ENCODE data around the gene STMN3. TPM values are rescaled to one million over a fixed set of nuclear protein-coding genes. Genes with fewer than 3 reads are reported as not detected.

Gene STMN3
- total and polyA plus RNA-seq, 4 donors, result 13.6 to 20.9 (median 17.0) TPM

DNA sequence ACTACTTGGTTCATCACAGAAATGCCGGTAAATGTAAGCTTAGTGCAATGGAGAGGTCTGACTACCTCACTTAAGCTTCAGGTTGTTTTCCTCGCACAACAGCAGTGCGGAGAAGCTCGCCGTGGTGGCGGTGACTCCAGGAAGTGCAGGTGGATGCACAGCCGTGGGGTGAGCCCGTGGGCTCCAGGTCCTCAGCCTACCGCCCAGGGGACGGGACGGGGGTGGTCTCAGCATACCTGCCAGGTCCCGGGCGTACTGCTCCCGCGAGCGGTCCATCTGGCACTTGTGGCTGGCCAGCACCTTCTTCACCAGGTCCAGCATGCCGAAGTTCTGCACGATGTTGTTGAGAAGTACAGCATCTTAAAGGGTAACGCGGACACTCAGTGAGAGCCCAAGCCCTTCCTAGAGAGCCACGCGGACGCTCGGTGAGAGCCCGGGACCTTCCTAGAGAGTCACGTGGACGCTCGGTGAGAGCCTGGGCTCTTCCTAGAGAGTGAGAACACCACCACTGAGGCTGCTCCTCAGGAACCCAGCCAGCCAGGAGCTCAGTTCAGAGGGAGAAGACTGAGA lies 61.4 kb downstream of the STMN3 start:
- DNase-seq (no peak), ATAC-seq (ENCODE audit: insufficient read depth, low FRiP score) (no peak)
- WGBS, 2 donors, result 95 to 96% methylated on average over 28 of the region's 28 CpGs
- H3K27me3 ChIP-seq (ENCODE audit: control insufficient read depth in 3 of 3, insufficient read depth in 3 of 3, low read length in 2 of 3), result no peaks in the 10 kb centered on the region
- TF ChIP-seq CTCF (IDR thresholded peaks at IDR 0.05; ENCODE audit: control extremely low read depth, extremely low read depth), result no peak
- no peak overlapping the region for H3K27ac ChIP-seq (ENCODE audit: low read depth in 1 of 2, low read length in 1 of 2)
- H3K4me1 ChIP-seq (ENCODE audit: control insufficient read depth in 5 of 5, insufficient read depth in 5 of 5, low read length in 5 of 5), result no peaks in the 10 kb centered on the region
- no peak overlapping the region for H3K9ac ChIP-seq (ENCODE audit: insufficient read depth in 1 of 2, low read length in 2 of 2)
- H3K9me3 ChIP-seq (ENCODE audit: control insufficient read depth in 4 of 4, insufficient read depth in 3 of 4, low read length in 3 of 4), result no peaks in the 10 kb centered on the region
- peaks cover 11 to 65% (median 16%) of the 10 kb centered on the region in 4 donors for H3K36me3 ChIP-seq (ENCODE audit: control insufficient read depth in 4 of 4, insufficient read depth in 4 of 4, low read length in 4 of 4)
- H3K4me3 ChIP-seq, result no peak overlapping the region

DNA sequence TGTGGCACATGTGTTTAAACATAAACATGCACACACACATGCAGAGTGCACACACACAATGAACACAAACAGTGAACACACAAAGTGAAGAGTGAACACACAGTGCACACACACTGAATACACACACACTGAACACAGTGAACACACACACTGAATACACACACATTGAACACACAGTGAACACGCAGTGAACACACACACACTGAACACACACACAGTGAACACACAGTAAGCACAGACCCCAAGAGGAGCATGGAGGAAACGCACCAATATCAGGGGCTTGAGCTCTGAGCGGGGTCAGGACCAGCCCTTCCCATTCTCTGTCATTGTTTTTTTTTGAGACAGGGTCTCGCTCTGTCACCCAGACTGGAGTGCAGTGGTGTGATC lies 62.1 kb downstream of the STMN3 start:
- H3K27me3 ChIP-seq (ENCODE audit: control insufficient read depth in 3 of 3, insufficient read depth in 3 of 3, low read length in 2 of 3), result no peaks in the 10 kb centered on the region
- H3K4me1 ChIP-seq (ENCODE audit: control insufficient read depth in 5 of 5, insufficient read depth in 5 of 5, low read length in 5 of 5), result no peaks in the 10 kb centered on the region
- H3K27ac ChIP-seq (ENCODE audit: low read depth in 1 of 2, low read length in 1 of 2), result no peak overlapping the region
- H3K36me3 ChIP-seq (ENCODE audit: control insufficient read depth in 4 of 4, insufficient read depth in 4 of 4, low read length in 4 of 4), result peaks cover 11 to 64% (median 16%) of the 10 kb centered on the region in 4 donors
- H3K9me3 ChIP-seq (ENCODE audit: control insufficient read depth in 4 of 4, insufficient read depth in 3 of 4, low read length in 3 of 4), result no peaks in the 10 kb centered on the region
- ATAC-seq (ENCODE audit: insufficient read depth, low FRiP score), result no peak
- H3K4me3 ChIP-seq, result no peak overlapping the region
- TF ChIP-seq CTCF (IDR thresholded peaks at IDR 0.05; ENCODE audit: control extremely low read depth, extremely low read depth), result no peak
- 97% methylated on average over 4 of the region's 4 CpGs for WGBS, 2 donors
- no peak for DNase-seq
- H3K9ac ChIP-seq (ENCODE audit: insufficient read depth in 1 of 2, low read length in 2 of 2), result no peak overlapping the region

GRCh38 chr20:63590218-63591146 lies 62.7 kb downstream of the STMN3 start:
- Histone ChIP-seq H3K36me3 (ENCODE audit: control insufficient read depth in 4 of 4, insufficient read depth in 4 of 4, low read length in 4 of 4) (peaks cover 11 to 58% (median 16%) of the 10 kb centered on the region in 4 donors), H3K27ac (ENCODE audit: low read depth in 1 of 2, low read length in 1 of 2) (no peak overlapping the region), H3K4me1 (ENCODE audit: control insufficient read depth in 5 of 5, insufficient read depth in 5 of 5, low read length in 5 of 5) (no peaks in the 10 kb centered on the region), H3K4me3 (no peak overlapping the region), H3K9ac (ENCODE audit: insufficient read depth in 1 of 2, low read length in 2 of 2) (no peak overlapping the region), H3K27me3 (ENCODE audit: control insufficient read depth in 3 of 3, insufficient read depth in 3 of 3, low read length in 2 of 3) (no peaks in the 10 kb centered on the region), H3K9me3 (ENCODE audit: control insufficient read depth in 4 of 4, insufficient read depth in 3 of 4, low read length in 3 of 4) (no peaks in the 10 kb centered on the region)
- WGBS, 2 donors, result 92 to 96% methylated on average over 52 of the region's 52 CpGs
- DNase-seq (no peak), ATAC-seq (ENCODE audit: insufficient read depth, low FRiP score) (no peak)
- TF ChIP-seq CTCF (IDR thresholded peaks at IDR 0.05; ENCODE audit: control extremely low read depth, extremely low read depth), result no peak

Small RNAs within 50 kb of the gene (small RNA-seq; reads per million reads assigned to genes)
- not detected for gene TNFRSF6B (ENCODE audit: low replicate concordance)

Other genes with a start within 250 kb of the STMN3 start
- 1 to 10 TPM in 1 of 2 donors, under 1 TPM in 1; 0.28 to 6.8 TPM for gene KCNQ2, start 180.8 kb downstream of the STMN3 start, total RNA-seq
- gene KCNQ2, start 180.8 kb downstream of the STMN3 start, polyA plus RNA-seq, result under 1 TPM in 1 of 2 donors, not detected in 1; 0.18 TPM
- gene EEF1A2, start 154.3 kb downstream of the STMN3 start, total RNA-seq, result 1 to 10 TPM; 1.3 to 1.9 TPM
- under 1 TPM; 0.47 to 0.73 TPM for gene EEF1A2, start 154.3 kb downstream of the STMN3 start, polyA plus RNA-seq
- gene PPDPF, start 132.7 kb downstream of the STMN3 start, total RNA-seq, result 100 to 1,000 TPM in 1 of 2 donors, 10 to 100 TPM in 1; 36.9 to 545 TPM
- gene PPDPF, start 132.7 kb downstream of the STMN3 start, polyA plus RNA-seq, result 100 to 1,000 TPM; 409 to 540 TPM
- 1 to 10 TPM in 1 of 2 donors, under 1 TPM in 1; 0.34 to 5.1 TPM for gene PTK6, start 116.0 kb downstream of the STMN3 start, total RNA-seq
- 1 to 10 TPM; 3.1 to 4.3 TPM for gene PTK6, start 116.0 kb downstream of the STMN3 start, polyA plus RNA-seq
- not detected for gene SRMS, start 105.7 kb downstream of the STMN3 start, total RNA-seq
- under 1 TPM in 1 of 2 donors, not detected in 1; 0.06 TPM for gene SRMS, start 105.7 kb downstream of the STMN3 start, polyA plus RNA-seq
- gene FNDC11, start 99.3 kb downstream of the STMN3 start, total RNA-seq, result 1 to 10 TPM; 2.6 to 3.2 TPM
- gene FNDC11, start 99.3 kb downstream of the STMN3 start, polyA plus RNA-seq, result 1 to 10 TPM; 1.0 to 2.0 TPM
- 10 to 100 TPM; 24.4 to 47.2 TPM for gene HELZ2, start 79.2 kb downstream of the STMN3 start, total RNA-seq
- 10 to 100 TPM in 1 of 2 donors, 1 to 10 TPM in 1; 9.0 to 26.4 TPM for gene HELZ2, start 79.2 kb downstream of the STMN3 start, polyA plus RNA-seq
- 10 to 100 TPM in 1 of 2 donors, 1 to 10 TPM in 1; 7.6 to 12.9 TPM for gene GMEB2, start 26.3 kb downstream of the STMN3 start, total RNA-seq
- 10 to 100 TPM in 1 of 2 donors, 1 to 10 TPM in 1; 9.0 to 11.6 TPM for gene GMEB2, start 26.3 kb downstream of the STMN3 start, polyA plus RNA-seq
- gene RTEL1, start 4.9 kb upstream of the STMN3 start, total RNA-seq, result 10 to 100 TPM; 19.7 to 45.8 TPM
- 10 to 100 TPM; 12.4 to 15.6 TPM for gene RTEL1, start 4.9 kb upstream of the STMN3 start, polyA plus RNA-seq
- gene TNFRSF6B, start 43.2 kb upstream of the STMN3 start, total RNA-seq, result 10 to 100 TPM in 1 of 2 donors, 1 to 10 TPM in 1; 1.6 to 19.8 TPM
- 100 to 1,000 TPM in 1 of 2 donors, 10 to 100 TPM in 1; 45.5 to 195 TPM for gene TNFRSF6B, start 43.2 kb upstream of the STMN3 start, polyA plus RNA-seq
- 10 to 100 TPM; 29.8 to 56.0 TPM for gene ARFRP1, start 54.6 kb upstream of the STMN3 start, total RNA-seq
- 10 to 100 TPM; 43.9 to 50.8 TPM for gene ARFRP1, start 54.6 kb upstream of the STMN3 start, polyA plus RNA-seq
- 10 to 100 TPM; 18.3 to 32.9 TPM for gene ZGPAT, start 54.6 kb upstream of the STMN3 start, total RNA-seq
- gene ZGPAT, start 54.6 kb upstream of the STMN3 start, polyA plus RNA-seq, result 10 to 100 TPM; 34.5 to 45.0 TPM
- 1 to 10 TPM; 6.2 to 9.0 TPM for gene LIME1, start 83.2 kb upstream of the STMN3 start, total RNA-seq
- gene LIME1, start 83.2 kb upstream of the STMN3 start, polyA plus RNA-seq, result 10 to 100 TPM; 11.3 to 19.9 TPM
- gene SLC2A4RG, start 86.4 kb upstream of the STMN3 start, total RNA-seq, result 100 to 1,000 TPM in 1 of 2 donors, 10 to 100 TPM in 1; 18.8 to 121 TPM
- gene SLC2A4RG, start 86.4 kb upstream of the STMN3 start, polyA plus RNA-seq, result 10 to 100 TPM; 41.6 to 81.1 TPM
- 10 to 100 TPM; 10.8 to 15.3 TPM for gene ZBTB46, start 177.8 kb upstream of the STMN3 start, total RNA-seq
- gene ZBTB46, start 177.8 kb upstream of the STMN3 start, polyA plus RNA-seq, result 1 to 10 TPM; 3.4 to 4.4 TPM
- not detected for gene ABHD16B, start 208.1 kb upstream of the STMN3 start, total RNA-seq
- 1 to 10 TPM in 1 of 2 donors, under 1 TPM in 1; 0.89 to 1.5 TPM for gene ABHD16B, start 208.1 kb upstream of the STMN3 start, polyA plus RNA-seq
- gene TPD52L2, start 211.8 kb upstream of the STMN3 start, total RNA-seq, result 10 to 100 TPM; 66.2 to 92.4 TPM
- 100 to 1,000 TPM in 1 of 2 donors, 10 to 100 TPM in 1; 66.2 to 130 TPM for gene TPD52L2, start 211.8 kb upstream of the STMN3 start, polyA plus RNA-seq
- gene DNAJC5, start 241.7 kb upstream of the STMN3 start, total RNA-seq, result 10 to 100 TPM; 25.1 to 64.5 TPM
- 10 to 100 TPM; 26.5 to 48.2 TPM for gene DNAJC5, start 241.7 kb upstream of the STMN3 start, polyA plus RNA-seq